GM21423 (cell line): ENCODE measurements around the gene GPR148.
A peak's percentile ranks its signal among the peaks of the same experiment; 100 is the strongest.
"Not testable (repeated sequence)": the region's sequence is repeated elsewhere in the genome, so short reads cannot be mapped to it uniquely, and the experiment has no call there.

Experiments
- ATAC-seq: cut with Tn5 transposase; IDR thresholded peaks from one replicate; pipeline ENCODE4 v1.9.1; 2021; ENCODE audit warnings: mild to moderate bottlenecking, moderate library complexity; ENCODE audit not compliant: unreplicated experiment

The GPR148 gene

GRCh38 chr2:130728549-130729316, at the start of gene GPR148:
Gene GPR148 (plus strand): TSS chr2:130729070. CDS start chr2:130729152, 82 bp downstream.
- ATAC-seq: no peak

- ATAC-seq: not testable (repeated sequence)
Measured at GRCh38 chr2:130692041-130692770, 36.7 kb upstream of the GPR148 start.

GRCh38 chr2:130693474-130693873, 35.4 kb upstream of the GPR148 start:
- ATAC-seq: not testable (repeated sequence)

GRCh38 chr2:130703250-130703649, 25.6 kb upstream of the GPR148 start:
- not testable (repeated sequence) for ATAC-seq

GRCh38 chr2:130714795-130715194, 14.1 kb upstream of the GPR148 start:
- not testable (repeated sequence) for ATAC-seq

GRCh38 chr2:130720036-130720435, 8.8 kb upstream of the GPR148 start:
- ATAC-seq: no peak

GRCh38 chr2:130720528-130720927, 8.3 kb upstream of the GPR148 start:
- no peak for ATAC-seq

- ATAC-seq: no peak
Measured at GRCh38 chr2:130724455-130724854, 4.4 kb upstream of the GPR148 start.

GRCh38 chr2:130726614-130727180, 2.2 kb upstream of the GPR148 start:
- ATAC-seq: no peak

- peak; percentile 95 for ATAC-seq
Measured at GRCh38 chr2:130727286-130727924, 1.5 kb upstream of the GPR148 start.

GRCh38 chr2:130728007-130728454, 839 bp upstream of the GPR148 start:
- ATAC-seq: no peak

- ATAC-seq: no peak
Measured at GRCh38 chr2:130729322-130730299, 741 bp downstream of the GPR148 start.

- not testable (repeated sequence) for ATAC-seq
Measured at GRCh38 chr2:130732257-130732656, 3.4 kb downstream of the GPR148 start.

GRCh38 chr2:130735200-130735599, 6.3 kb downstream of the GPR148 start:
- no peak for ATAC-seq

GRCh38 chr2:130736487-130736886, 7.6 kb downstream of the GPR148 start:
- ATAC-seq: no peak

GRCh38 chr2:130737592-130737991, 8.7 kb downstream of the GPR148 start:
- ATAC-seq: no peak

GRCh38 chr2:130740671-130741070, 11.8 kb downstream of the GPR148 start:
- no peak for ATAC-seq

GRCh38 chr2:130743278-130743677, 14.4 kb downstream of the GPR148 start:
- no peak for ATAC-seq

GRCh38 chr2:130744287-130745117, 15.6 kb downstream of the GPR148 start:
- no peak for ATAC-seq
